GM12872 (cell line): ENCODE measurements around the gene TAF1D.

ENCODE experiments used
- TF ChIP-seq, protein P1 (sequence below): IDR thresholded peaks from 3 replicates; pipeline ENCODE4 v1.5.1; 2011; ENCODE audit warnings: low read depth, mild to moderate bottlenecking, low read length, moderate library complexity; ENCODE audit not compliant: insufficient read depth

TAF1D gene

DNA sequence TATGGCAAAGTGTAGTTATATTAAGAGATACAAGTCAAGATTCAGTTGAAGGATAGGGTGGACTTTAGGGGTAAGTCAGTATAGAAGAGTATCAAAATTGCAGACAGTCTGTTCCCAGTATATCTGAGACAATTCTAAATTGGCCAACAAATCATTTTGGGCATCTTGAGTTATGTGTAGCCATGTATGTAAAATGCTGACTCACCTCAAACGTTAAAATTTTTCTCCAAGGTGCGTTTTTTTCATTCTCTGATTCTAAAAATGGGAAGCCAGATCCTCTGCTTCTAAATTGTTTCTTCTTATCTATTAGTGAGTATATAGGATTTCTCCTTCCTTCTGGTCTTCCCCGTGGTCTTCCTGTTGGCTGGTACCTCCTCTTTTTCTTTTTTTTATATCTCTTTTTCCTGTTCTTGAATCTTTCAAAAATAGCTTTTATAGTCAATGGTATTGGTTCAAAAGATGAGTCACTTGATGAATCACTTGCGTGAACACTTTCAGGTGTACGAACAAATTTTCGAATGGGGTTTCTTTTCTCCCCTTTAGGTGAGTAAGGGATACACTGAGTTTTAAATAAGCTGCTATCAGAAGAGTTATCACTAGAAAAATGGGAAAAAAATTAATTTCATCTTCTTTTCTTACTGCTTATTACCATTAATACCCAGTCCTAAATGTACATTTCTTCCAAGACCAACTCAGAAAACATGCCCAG lies 3.2 kb downstream of the TAF1D start:
- TF ChIP-seq, protein P1, sequence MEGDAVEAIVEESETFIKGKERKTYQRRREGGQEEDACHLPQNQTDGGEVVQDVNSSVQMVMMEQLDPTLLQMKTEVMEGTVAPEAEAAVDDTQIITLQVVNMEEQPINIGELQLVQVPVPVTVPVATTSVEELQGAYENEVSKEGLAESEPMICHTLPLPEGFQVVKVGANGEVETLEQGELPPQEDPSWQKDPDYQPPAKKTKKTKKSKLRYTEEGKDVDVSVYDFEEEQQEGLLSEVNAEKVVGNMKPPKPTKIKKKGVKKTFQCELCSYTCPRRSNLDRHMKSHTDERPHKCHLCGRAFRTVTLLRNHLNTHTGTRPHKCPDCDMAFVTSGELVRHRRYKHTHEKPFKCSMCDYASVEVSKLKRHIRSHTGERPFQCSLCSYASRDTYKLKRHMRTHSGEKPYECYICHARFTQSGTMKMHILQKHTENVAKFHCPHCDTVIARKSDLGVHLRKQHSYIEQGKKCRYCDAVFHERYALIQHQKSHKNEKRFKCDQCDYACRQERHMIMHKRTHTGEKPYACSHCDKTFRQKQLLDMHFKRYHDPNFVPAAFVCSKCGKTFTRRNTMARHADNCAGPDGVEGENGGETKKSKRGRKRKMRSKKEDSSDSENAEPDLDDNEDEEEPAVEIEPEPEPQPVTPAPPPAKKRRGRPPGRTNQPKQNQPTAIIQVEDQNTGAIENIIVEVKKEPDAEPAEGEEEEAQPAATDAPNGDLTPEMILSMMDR = no peak

DNA sequence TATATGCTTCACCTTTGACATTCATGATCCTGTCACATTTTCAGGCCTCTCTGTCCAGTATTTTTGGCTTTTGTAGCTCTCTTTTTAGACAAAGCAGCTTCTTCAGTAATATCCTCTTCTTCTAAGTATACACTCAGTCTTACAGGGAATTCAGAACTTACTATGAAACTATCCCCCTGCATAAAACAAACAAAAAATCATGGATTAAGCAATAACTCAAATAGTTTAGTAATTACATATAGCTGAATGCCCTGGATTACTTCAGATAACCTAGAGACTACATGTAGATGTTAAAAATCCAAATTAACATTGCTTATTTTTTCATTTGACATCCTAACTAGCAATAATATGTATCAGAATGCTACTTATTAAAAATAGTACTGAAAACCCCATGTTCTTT lies 5.2 kb downstream of the TAF1D start:
- TF ChIP-seq, protein P1 = no peak

DNA sequence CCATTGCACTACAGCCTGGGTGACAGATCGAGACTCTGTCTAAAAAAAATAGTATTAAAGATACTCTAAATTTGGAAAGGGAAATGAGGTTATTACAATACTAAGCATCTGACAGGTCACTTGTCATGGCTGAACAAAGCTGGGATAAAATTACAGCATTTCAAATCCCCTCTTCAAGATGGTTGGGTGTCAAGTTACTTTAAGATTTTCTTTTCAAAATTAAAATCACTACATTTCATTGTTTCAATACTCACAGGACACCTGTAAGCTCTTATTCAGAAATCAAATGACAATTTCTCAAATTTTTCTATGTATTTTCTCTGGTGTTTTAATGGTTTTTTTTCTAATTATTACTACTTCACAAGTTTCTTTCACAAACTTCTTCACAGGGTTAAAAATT lies 5.7 kb downstream of the TAF1D start:
- TF ChIP-seq, protein P1 = no peak

DNA sequence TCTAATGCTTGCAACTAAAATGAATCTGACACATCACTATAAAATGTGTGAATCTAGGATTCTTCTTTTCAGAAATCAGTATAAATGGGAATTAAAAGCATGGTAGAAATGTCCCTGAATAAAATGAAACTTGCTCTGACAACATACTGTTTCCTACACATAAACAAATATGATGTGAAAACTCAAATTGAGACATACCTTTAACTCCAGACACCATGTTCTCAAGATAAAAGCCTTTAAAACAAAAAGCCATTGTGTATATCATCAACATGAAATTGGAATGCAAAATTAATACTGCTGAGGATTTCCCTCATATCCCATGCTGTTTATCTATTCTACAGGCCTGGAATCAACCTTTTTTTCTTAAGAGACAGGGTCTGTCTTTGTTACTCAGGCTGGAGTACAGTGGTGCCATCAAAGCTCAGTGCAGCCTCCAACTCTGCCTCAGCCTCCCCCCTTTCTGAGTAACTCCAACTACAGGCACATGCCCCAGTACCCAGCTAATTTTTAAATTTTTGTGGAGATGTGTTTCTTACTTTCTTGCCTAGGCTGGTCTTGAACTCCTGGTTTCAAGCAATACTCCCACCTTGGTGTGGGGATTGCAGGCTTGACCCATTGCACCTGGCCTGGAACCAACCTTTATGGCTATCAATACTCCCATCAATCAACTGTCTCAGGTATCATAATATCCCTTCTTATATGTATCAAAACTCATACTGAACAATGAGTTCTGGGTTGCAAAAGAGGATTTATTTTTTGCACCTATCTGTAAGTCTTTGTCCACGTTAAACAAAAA lies 6.7 kb downstream of the TAF1D start:
- TF ChIP-seq, protein P1 = no peak

DNA sequence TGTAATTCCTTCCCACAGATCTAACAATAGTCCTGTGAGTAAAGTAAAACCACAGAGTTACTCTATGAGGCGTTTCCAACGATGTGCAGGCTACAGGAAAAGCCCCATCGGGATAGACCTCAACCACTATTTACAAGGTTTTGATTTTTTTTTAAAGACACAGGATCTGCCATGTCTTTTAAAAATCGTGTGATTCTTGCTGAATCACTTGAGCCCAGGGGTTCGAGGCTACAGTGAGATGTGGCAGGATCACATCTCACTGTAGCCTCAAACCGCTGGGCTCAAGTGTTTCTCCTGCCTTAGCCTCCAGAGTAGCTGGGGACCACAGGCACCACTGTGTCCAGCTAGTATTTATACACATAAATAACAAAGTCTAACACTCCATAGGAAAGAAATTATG lies 7.8 kb downstream of the TAF1D start:
- TF ChIP-seq, protein P1 = no peak

DNA sequence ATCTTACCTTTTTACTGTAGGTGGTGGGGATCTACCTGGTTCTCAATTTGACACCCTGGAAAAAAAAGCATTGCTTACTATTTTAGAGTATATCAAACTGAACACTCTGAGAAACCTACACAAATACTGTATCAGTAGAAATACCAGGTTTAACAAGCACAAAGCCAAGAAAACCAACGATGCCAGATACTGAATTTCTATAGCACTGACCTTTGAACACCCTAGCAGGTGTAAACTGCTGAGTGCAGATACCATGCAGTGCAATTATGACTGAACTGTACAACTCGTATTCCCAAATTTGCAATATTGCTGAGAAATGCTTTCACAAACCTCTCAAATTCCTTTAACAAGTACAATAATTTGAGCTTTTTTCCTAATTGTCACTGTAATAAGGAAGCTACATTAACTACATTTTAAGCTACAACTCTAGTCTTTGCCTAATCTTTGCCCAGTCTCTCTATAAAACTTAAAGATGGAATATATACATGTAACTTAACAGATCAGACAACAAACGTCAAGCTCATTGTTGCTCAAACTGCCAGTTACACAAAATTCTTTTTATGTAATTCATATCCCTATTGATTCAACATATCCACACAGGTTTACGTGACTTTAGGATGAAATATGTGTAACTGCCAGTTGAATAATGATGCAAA lies 8.9 kb downstream of the TAF1D start:
- TF ChIP-seq, protein P1 = no peak
